PC-3 (cell line): ENCODE measurements around the gene PSMD14. TPM values are rescaled to one million over a fixed set of nuclear protein-coding genes. Genes with fewer than 3 reads are reported as not detected.

ENCODE experiments used
- ATAC-seq: fragments of 200-7000 bp; cut with Tn5 transposase; 2 replicates; pipeline ENCODE4 v1.9.1; 2020; ENCODE audit warnings: mild to moderate bottlenecking, moderate library complexity
- BruUV-seq: library from RNA; stranded (reverse); fragments of 400-500 nt; replicated peaks from 2 replicates; lab custom pipeline; 2021; lab: Mats Ljungman, UMichigan
- CTCF ChIA-PET: fragments of 300-600 bp; sonication (Branson Sonifier 250); formaldehyde crosslinking; loops from one replicate; lab custom pipeline; 2022; ENCODE audit warnings: antibody characterized with exemption; lab: Charles Lee
- POLR2A ChIA-PET: fragments of 300-600 bp; sonication (Branson Sonifier 250); formaldehyde crosslinking; loops from one replicate; lab custom pipeline; 2022; ENCODE audit warnings: antibody characterized with exemption; ENCODE audit not compliant: unreplicated experiment; lab: Charles Lee
- DNase-seq: peaks from one replicate; pipeline ENCODE4 v3.0.0-alpha.2; 2015
- H2AFZ ChIP-seq: fragments of 300-600 bp; sonication (generic); 2 replicates; pipeline ENCODE4 v1.6.0; 2016; ENCODE audit warnings: antibody characterized with exemption, low read length
- H3F3A ChIP-seq: fragments of 300-600 bp; sonication (generic); one replicate; pipeline ENCODE4 v1.6.0; 2017; ENCODE audit warnings: antibody characterized with exemption, low read length, control low read depth, mild to moderate bottlenecking; ENCODE audit not compliant: unreplicated experiment
- H3K27ac ChIP-seq: fragments of 300-600 bp; sonication (generic); 2 replicates; pipeline ENCODE4 v1.5.1; 2016; ENCODE audit warnings: mild to moderate bottlenecking, low read length
- H3K27me3 ChIP-seq: fragments of 300-600 bp; sonication (generic); 2 replicates; pipeline ENCODE4 v1.6.1; 2016; ENCODE audit warnings: low read length, mixed read lengths
- H3K36me3 ChIP-seq: fragments of 300-600 bp; sonication (generic); 2 replicates; pipeline ENCODE4 v1.6.1; 2016; ENCODE audit warnings: low read depth, mixed run types, low read length, mixed read lengths
- H3K4me1 ChIP-seq: fragments of 300-600 bp; sonication (generic); 2 replicates; pipeline ENCODE4 v1.5.1; 2016; ENCODE audit warnings: low read length; ENCODE audit not compliant: insufficient read depth
- H3K4me2 ChIP-seq: fragments of 300-600 bp; sonication (generic); 2 replicates; pipeline ENCODE4 v1.6.0; 2016; ENCODE audit warnings: low read length
- H3K4me3 ChIP-seq: fragments of 300-600 bp; sonication (generic); 2 replicates; pipeline ENCODE4 v1.5.1; 2016; ENCODE audit warnings: mild to moderate bottlenecking, low read length, mixed read lengths
- H3K79me2 ChIP-seq: fragments of 300-600 bp; sonication (generic); 2 replicates; pipeline ENCODE4 v1.6.1; 2017; ENCODE audit warnings: low read length, mixed read lengths
- H3K9ac ChIP-seq: fragments of 300-600 bp; sonication (generic); 2 replicates; pipeline ENCODE4 v1.6.0; 2016; ENCODE audit warnings: mild to moderate bottlenecking, low read length
- H3K9me2 ChIP-seq: fragments of 300-600 bp; sonication (generic); replicated peaks from 2 replicates; pipeline ENCODE4 v1.6.1; 2016; ENCODE audit warnings: mixed run types, low read length, mixed read lengths
- H3K9me3 ChIP-seq: fragments of 300-600 bp; sonication (generic); 2 replicates; pipeline ENCODE4 v1.6.1; 2016; ENCODE audit warnings: low read length, mixed read lengths
- H4K20me1 ChIP-seq: fragments of 300-600 bp; sonication (generic); 2 replicates; pipeline ENCODE4 v1.6.1; 2016; ENCODE audit warnings: low read length, mixed read lengths
- EZH2 ChIP-seq: fragments of 300-600 bp; sonication (generic); IDR thresholded peaks from one replicate; pipeline ENCODE4 v1.6.1; 2017; ENCODE audit warnings: antibody characterized with exemption, mild to moderate bottlenecking, low read length; ENCODE audit not compliant: unreplicated experiment
- EZH2phosphoT487 ChIP-seq: fragments of 300-600 bp; sonication (generic); IDR thresholded peaks from 2 replicates; pipeline ENCODE4 v1.6.1; 2018; ENCODE audit warnings: mild to moderate bottlenecking, antibody characterized with exemption, low read length, borderline replicate concordance
- intact Hi-C: fragments of 100-400 bp; cut with micrococcal nuclease; formaldehyde crosslinking; loops from 2 replicates; pipeline ENCODE4 v1.9.0; 2023
- total RNA-seq: library from RNA; depleted of rRNA; stranded (reverse); fragments of >200 nt; gene quantifications from 2 replicates; pipeline ENCODE4 v1.2.3, GENCODE V29; 2014
- TF ChIP-seq, protein P1 (sequence below): fragments of 300-600 bp; sonication (generic); conservative IDR thresholded peaks from 2 replicates; pipeline ENCODE4 v1.5.1; 2017; ENCODE audit warnings: antibody characterized with exemption, low read depth, mild to moderate bottlenecking, low read length

The PSMD14 gene
- total RNA-seq, 1 experiment from 2014 or later = 151 TPM

DNA sequence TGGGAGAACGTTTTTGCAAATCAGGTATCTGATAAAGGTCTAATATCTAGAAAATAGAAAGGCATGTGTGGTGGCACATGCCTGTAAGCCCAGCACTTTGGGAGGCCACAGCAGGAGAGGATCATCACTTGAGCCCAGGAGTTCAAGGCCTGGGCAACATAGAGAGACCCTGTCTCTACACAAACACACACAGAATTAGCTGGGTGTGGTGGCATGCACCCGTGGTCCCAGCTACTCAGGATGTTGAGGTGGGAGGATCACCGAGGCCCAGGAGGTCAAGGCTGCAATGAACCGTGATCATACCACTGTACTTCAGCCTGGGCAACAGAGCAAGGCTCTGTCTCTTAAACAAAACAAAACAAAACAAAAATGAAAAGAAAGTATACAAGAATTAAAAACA lies 94.1 kb downstream of the PSMD14 start:
- Histone ChIP-seq H3K4me3 (no peak overlapping the region), H3K4me2 (no peak overlapping the region), H3K27ac (no peak overlapping the region), H3K36me3 (peaks cover 29% of the 10 kb centered on the region), H3K9ac (no peak overlapping the region), H3K79me2 (no peaks in the 10 kb centered on the region), H2AFZ (no peak overlapping the region), H3K9me3 (no peaks in the 10 kb centered on the region), H3K27me3 (no peaks in the 10 kb centered on the region), H3F3A (peaks cover 4% of the 10 kb centered on the region), H4K20me1 (no peaks in the 10 kb centered on the region), H3K9me2 (no peaks in the 10 kb centered on the region), H3K4me1 (no peaks in the 10 kb centered on the region)
- DNase-seq (no peak), ATAC-seq (no peak)
- intact Hi-C loops = no loop called here
- ChIA-PET POLR2A (no interaction called here), CTCF (no interaction called here)
- BruUV-seq = no TSS peak
- TF ChIP-seq, protein P1, sequence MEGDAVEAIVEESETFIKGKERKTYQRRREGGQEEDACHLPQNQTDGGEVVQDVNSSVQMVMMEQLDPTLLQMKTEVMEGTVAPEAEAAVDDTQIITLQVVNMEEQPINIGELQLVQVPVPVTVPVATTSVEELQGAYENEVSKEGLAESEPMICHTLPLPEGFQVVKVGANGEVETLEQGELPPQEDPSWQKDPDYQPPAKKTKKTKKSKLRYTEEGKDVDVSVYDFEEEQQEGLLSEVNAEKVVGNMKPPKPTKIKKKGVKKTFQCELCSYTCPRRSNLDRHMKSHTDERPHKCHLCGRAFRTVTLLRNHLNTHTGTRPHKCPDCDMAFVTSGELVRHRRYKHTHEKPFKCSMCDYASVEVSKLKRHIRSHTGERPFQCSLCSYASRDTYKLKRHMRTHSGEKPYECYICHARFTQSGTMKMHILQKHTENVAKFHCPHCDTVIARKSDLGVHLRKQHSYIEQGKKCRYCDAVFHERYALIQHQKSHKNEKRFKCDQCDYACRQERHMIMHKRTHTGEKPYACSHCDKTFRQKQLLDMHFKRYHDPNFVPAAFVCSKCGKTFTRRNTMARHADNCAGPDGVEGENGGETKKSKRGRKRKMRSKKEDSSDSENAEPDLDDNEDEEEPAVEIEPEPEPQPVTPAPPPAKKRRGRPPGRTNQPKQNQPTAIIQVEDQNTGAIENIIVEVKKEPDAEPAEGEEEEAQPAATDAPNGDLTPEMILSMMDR = no peak
- no peak for TF ChIP-seq EZH2
- TF ChIP-seq EZH2phosphoT487 = no peak

- TF ChIP-seq EZH2phosphoT487 (no peak), EZH2 (no peak)
- TF ChIP-seq, protein P1 = no peak
- BruUV-seq = no TSS peak
- intact Hi-C loops = no loop called here
- no peaks in the 10 kb centered on the region for H3K9me2 ChIP-seq
- no peaks in the 10 kb centered on the region for H4K20me1 ChIP-seq
- ATAC-seq (no peak), DNase-seq (no peak)
- no peak overlapping the region for H2AFZ ChIP-seq
- H3K79me2 ChIP-seq = no peaks in the 10 kb centered on the region
- H3K36me3 ChIP-seq = peaks cover 15% of the 10 kb centered on the region; the same call in 1 of the 2 replicates
- no peaks in the 10 kb centered on the region for H3F3A ChIP-seq
- ChIA-PET POLR2A (no interaction called here), CTCF (no interaction called here)
- H3K9ac ChIP-seq = no peak overlapping the region
- no peak overlapping the region for H3K4me3 ChIP-seq
- no peaks in the 10 kb centered on the region for H3K27me3 ChIP-seq
- peaks cover 3% of the 10 kb centered on the region for H3K4me1 ChIP-seq
- H3K4me2 ChIP-seq = no peak overlapping the region
- no peaks in the 10 kb centered on the region for H3K9me3 ChIP-seq
- H3K27ac ChIP-seq = no peak overlapping the region
These were observed 98.1 kb downstream of the PSMD14 start for GRCh38 chr2:161406316-161406715.

DNA sequence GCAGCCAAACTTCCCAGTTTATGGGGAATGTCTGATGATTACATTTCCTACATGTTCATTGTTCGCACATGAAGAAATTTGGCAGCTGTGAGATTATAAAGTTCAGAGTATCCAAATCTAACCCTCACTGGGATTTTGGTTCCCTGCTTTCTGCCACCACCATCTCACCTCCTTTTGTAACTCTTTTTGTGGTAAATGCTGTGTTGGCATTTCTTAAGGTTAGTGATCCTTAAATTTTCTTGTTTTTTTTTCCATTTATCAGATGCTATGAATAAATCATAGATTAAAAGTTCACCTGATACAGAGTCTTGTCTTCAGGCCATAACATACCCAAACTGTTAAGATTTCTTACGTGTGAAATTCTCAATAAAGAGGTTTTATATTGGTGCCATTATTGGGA lies 99.4 kb downstream of the PSMD14 start:
- H3K4me3 ChIP-seq = no peak overlapping the region
- H3K9me3 ChIP-seq = no peaks in the 10 kb centered on the region
- DNase-seq = no peak
- H3K27ac ChIP-seq = no peak overlapping the region
- H3K27me3 ChIP-seq = no peaks in the 10 kb centered on the region
- ChIA-PET CTCF (no interaction called here), POLR2A (no interaction called here)
- H3K4me1 ChIP-seq = peaks cover 14% of the 10 kb centered on the region
- intact Hi-C loops = no loop called here
- H3K79me2 ChIP-seq = no peaks in the 10 kb centered on the region
- no peak overlapping the region for H3K4me2 ChIP-seq
- no peaks in the 10 kb centered on the region for H4K20me1 ChIP-seq
- no peaks in the 10 kb centered on the region for H3K9me2 ChIP-seq
- no peak overlapping the region for H3K9ac ChIP-seq
- BruUV-seq = no TSS peak
- H3F3A ChIP-seq = no peaks in the 10 kb centered on the region
- H3K36me3 ChIP-seq = peaks cover 8% of the 10 kb centered on the region; the same call in 1 of the 2 replicates
- no peak for ATAC-seq
- TF ChIP-seq EZH2 (no peak), EZH2phosphoT487 (no peak)
- TF ChIP-seq, protein P1 = no peak
- H2AFZ ChIP-seq = no peak overlapping the region
